K562 (cell line): Measurements from ENCODE around the gene TESK2. TPM values are rescaled to one million over a fixed set of nuclear protein-coding genes. Genes with fewer than 3 reads are reported as not detected.
A peak's percentile ranks its signal among the peaks of the same experiment; 100 is the strongest.

Source experiments
- C11orf30 ChIP-seq: fragments of 450-650 bp; IDR thresholded peaks from 2 replicates; pipeline ENCODE4 v1.6.1; 2016; ENCODE audit warnings: low read depth, mild to moderate bottlenecking
- CBX3 ChIP-seq, 2 experiments: IDR thresholded peaks; 1 replicate in 1 of 2; 2 replicates in 1 of 2; pipeline ENCODE4 v1.6.1; 2012; ENCODE audit warnings: inconsistent platforms in 2 of 2, low read length in 2 of 2, borderline replicate concordance in 1 of 2, control low read depth in 1 of 2
- CC2D1A ChIP-seq: fragments of 450-650 bp; IDR thresholded peaks from 2 replicates; pipeline ENCODE4 v1.6.1; 2017; ENCODE audit warnings: mild to moderate bottlenecking
- E2F6 ChIP-seq, 2 experiments: IDR thresholded peaks; 2 replicates each; pipeline ENCODE4 v1.6.1; 2011; ENCODE audit warnings: borderline replicate concordance in 1 of 2, control low read depth in 1 of 2, low read depth in 1 of 2, low read length in 1 of 2, mild to moderate bottlenecking in 1 of 2, mixed read lengths in 1 of 2, moderate library complexity in 1 of 2; ENCODE audit not compliant: insufficient read depth in 1 of 2, insufficient read length in 1 of 2, poor library complexity in 1 of 2, severe bottlenecking in 1 of 2; ENCODE audit errors: extremely low read depth in 1 of 2
- EP400 ChIP-seq: fragments of 450-650 bp; IDR thresholded peaks from 2 replicates; pipeline ENCODE4 v1.6.1; 2017; ENCODE audit warnings: antibody characterized with exemption, mild to moderate bottlenecking, moderate library complexity
- ETV5 ChIP-seq: sonication (generic); formaldehyde crosslinking; IDR thresholded peaks from 2 replicates; pipeline ENCODE4 v1.4.0; 2020; ENCODE audit warnings: low read depth, mild to moderate bottlenecking, missing genetic modification reagents
- FOXJ2 ChIP-seq: fragments of 200-800 bp; sonication (Bioruptor generic); IDR thresholded peaks from 2 replicates; pipeline ENCODE4 v1.6.1; 2016; ENCODE audit warnings: missing genetic modification characterization, missing compliant biosample characterization
- PTTG1 ChIP-seq: fragments of 450-650 bp; IDR thresholded peaks from 2 replicates; pipeline ENCODE4 v1.6.1; 2016; ENCODE audit warnings: low read depth, mild to moderate bottlenecking, missing genetic modification characterization, missing compliant biosample characterization
- RCOR1 ChIP-seq, 2 experiments: IDR thresholded peaks; 2 replicates each; pipeline ENCODE4 v1.6.1; 2012; ENCODE audit warnings: low read depth in 2 of 2, low read length in 2 of 2, borderline replicate concordance in 1 of 2, improper control_type of control experiment in 1 of 2
- SRSF1 ChIP-seq: fragments of 200-400 bp; formaldehyde crosslinking; IDR thresholded peaks from 2 replicates; pipeline ENCODE4 v1.6.1; 2017; ENCODE audit warnings: mild to moderate bottlenecking, low read depth, low read length, moderate library complexity
- TCF7L2 ChIP-seq: fragments of 150-350 bp; IDR thresholded peaks from 2 replicates; pipeline ENCODE4 v1.6.1; 2016; ENCODE audit warnings: low read depth, mild to moderate bottlenecking, low read length, moderate library complexity
- ZC3H8 ChIP-seq: fragments of 450-650 bp; IDR thresholded peaks from 2 replicates; pipeline ENCODE4 v1.6.1; 2017
- ZNF316 ChIP-seq: fragments of 450-650 bp; IDR thresholded peaks from 2 replicates; pipeline ENCODE4 v1.6.1; 2016
- ZNF609 ChIP-seq: sonication (generic); formaldehyde crosslinking; IDR thresholded peaks from 2 replicates; pipeline ENCODE4 v1.8.1; 2023; ENCODE audit warnings: missing genetic modification reagents, mild to moderate bottlenecking, borderline replicate concordance
- polyA plus RNA-seq, 8 experiments: library from polyadenylated mRNA; depleted of rRNA in 4 of 8; stranded (reverse) in 5 of 8; unstranded in 3 of 8; fragments of >200 nt; fragmentation: Nextera tagmentation in 2 of 8; fragmentation: Illumina TruSeq in 1 of 8; extraction: Ambion mirVana in 2 of 8; extraction: Trizol in 1 of 8; gene quantifications; 2 replicates each; pipeline versions ENCODE4 v1.2.1 to v1.2.3, GENCODE V29; 2011 to 2014; ENCODE audit warnings: inconsistent platforms in 1 of 8, missing spikeins in 1 of 8
- total RNA-seq, 7 experiments: library from RNA; depleted of rRNA in 6 of 7; stranded (reverse); fragments of >200 nt in 6 of 7; fragmentation: Illumina TruSeq in 2 of 7; extraction: Trizol in 2 of 7; gene quantifications; 2 replicates each; pipeline versions ENCODE4 v1.2.1 to v1.2.3, GENCODE V29; 2011 to 2021; ENCODE audit warnings: low replicate concordance in 1 of 7
- TF ChIP-seq, protein P1 (sequence below): fragments of 450-650 bp; IDR thresholded peaks from 2 replicates; pipeline ENCODE4 v1.6.1; 2016; ENCODE audit warnings: antibody characterized with exemption
- TF ChIP-seq, protein P2 (sequence below): fragments of 450-650 bp; formaldehyde crosslinking; IDR thresholded peaks from 2 replicates; pipeline ENCODE4 v1.4.0; 2022; ENCODE audit warnings: mild to moderate bottlenecking, moderate library complexity
- TF ChIP-seq, protein P3 (sequence below): fragments of 250-450 bp; sonication (Bioruptor Pico); IDR thresholded peaks from 2 replicates; pipeline ENCODE4 v1.8.0; 2021; ENCODE audit warnings: moderate library complexity, mild to moderate bottlenecking, inconsistent platforms

The TESK2 gene
- total and polyA plus RNA-seq, 9 of the 15 experiments (the other 6 are each of a cell fraction or from before 2014, with no cell fraction given): 1.6 to 5.3 (median 3.7) TPM

- TF ChIP-seq EP400 (no peak), C11orf30 (peak; percentile 6; the same call in 1 of the 2 replicates), ETV5 (CRISPR knock-in tag) (no peak), PTTG1 (tag) (no peak), RCOR1 (IDR thresholded peaks at IDR 0.05; ENCODE audit: borderline replicate concordance in 1 of 2, low read depth in 2 of 2, low read length in 2 of 2) (no peak), E2F6 (IDR thresholded peaks at IDR 0.05; ENCODE audit: borderline replicate concordance in 1 of 2, extremely low read depth in 1 of 2, insufficient read depth in 1 of 2, insufficient read length in 1 of 2, low read depth in 1 of 2, low read length in 1 of 2, poor library complexity in 1 of 2, severe bottlenecking in 1 of 2) (no peak), CC2D1A (no peak), FOXJ2 (tag) (0 out of 2 replicates have a peak, but pooled peaks have one; percentile 24), ZNF316 (peak; percentile 56), TCF7L2 (no peak), ZC3H8 (no peak), CBX3 (IDR thresholded peaks at IDR 0.05; ENCODE audit: borderline replicate concordance in 1 of 2, low read length in 2 of 2) (no peak), SRSF1 (no peak), ZNF609 (CRISPR knock-in tag) (no peak)
- TF ChIP-seq, protein P1, sequence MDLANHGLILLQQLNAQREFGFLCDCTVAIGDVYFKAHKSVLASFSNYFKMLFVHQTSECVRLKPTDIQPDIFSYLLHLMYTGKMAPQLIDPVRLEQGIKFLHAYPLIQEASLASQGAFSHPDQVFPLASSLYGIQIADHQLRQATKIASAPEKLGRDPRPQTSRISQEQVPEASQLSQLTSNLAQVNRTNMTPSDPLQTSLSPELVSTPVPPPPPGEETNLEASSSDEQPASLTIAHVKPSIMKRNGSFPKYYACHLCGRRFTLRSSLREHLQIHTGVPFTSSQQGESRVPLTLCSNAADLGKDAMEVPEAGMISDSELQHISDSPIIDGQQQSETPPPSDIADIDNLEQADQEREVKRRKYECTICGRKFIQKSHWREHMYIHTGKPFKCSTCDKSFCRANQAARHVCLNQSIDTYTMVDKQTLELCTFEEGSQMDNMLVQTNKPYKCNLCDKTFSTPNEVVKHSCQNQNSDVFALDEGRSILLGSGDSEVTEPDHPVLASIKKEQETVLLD: 0 out of 2 replicates have a peak, but pooled peaks have one; percentile 2
- TF ChIP-seq, protein P2, sequence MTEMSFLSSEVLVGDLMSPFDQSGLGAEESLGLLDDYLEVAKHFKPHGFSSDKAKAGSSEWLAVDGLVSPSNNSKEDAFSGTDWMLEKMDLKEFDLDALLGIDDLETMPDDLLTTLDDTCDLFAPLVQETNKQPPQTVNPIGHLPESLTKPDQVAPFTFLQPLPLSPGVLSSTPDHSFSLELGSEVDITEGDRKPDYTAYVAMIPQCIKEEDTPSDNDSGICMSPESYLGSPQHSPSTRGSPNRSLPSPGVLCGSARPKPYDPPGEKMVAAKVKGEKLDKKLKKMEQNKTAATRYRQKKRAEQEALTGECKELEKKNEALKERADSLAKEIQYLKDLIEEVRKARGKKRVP: no peak
- TF ChIP-seq, protein P3, sequence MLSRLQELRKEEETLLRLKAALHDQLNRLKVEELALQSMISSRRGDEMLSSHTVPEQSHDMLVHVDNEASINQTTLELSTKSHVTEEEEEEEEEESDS (CRISPR knock-in tag): no peak
Observed at GRCh38 chr1:45491487-45492260, 711 bp upstream of the TESK2 start (continued).
